ENCODE data around the gene ALDH9A1. TPM values are rescaled to one million over a fixed set of nuclear protein-coding genes. Genes with fewer than 3 reads are reported as not detected.

ALDH9A1 gene
- total and polyA plus RNA-seq, 10 of the 15 experiments (the other 5 are each of a cell fraction or from before 2014, with no cell fraction given) = 25.7 to 106 (median 36.3) TPM

GRCh38 chr1:165697881-165698760 is at the start of gene ALDH9A1 (continued):
- TF ChIP-seq RCOR1 (conservative IDR thresholded peaks at IDR 0.05; ENCODE audit: low read depth, low read length) (0 out of 2 replicates have a peak, but pooled peaks have one; percentile 52), RAD51 (IDR thresholded peaks at IDR 0.05) (no peak), HDGF (IDR thresholded peaks at IDR 0.05) (peak; percentile 81; the same call in 1 of the 2 replicates), CBFB (IDR thresholded peaks at IDR 0.05; ENCODE audit: low read depth) (0 out of 2 replicates have a peak, but pooled peaks have one; percentile 30), GATAD2B (conservative IDR thresholded peaks at IDR 0.05; ENCODE audit: low read depth) (peak; percentile 51), CREM (IDR thresholded peaks at IDR 0.05; ENCODE audit: low read depth) (peak; percentile 31; the same call in 1 of the 2 replicates), NFYB (IDR thresholded peaks at IDR 0.05; ENCODE audit: insufficient read depth, low read depth, low read length) (no peak), NFIC (IDR thresholded peaks at IDR 0.05; ENCODE audit: low read depth, low read length) (no peak), ATF7 (IDR thresholded peaks at IDR 0.05; ENCODE audit: low read depth) (peak; percentile 32; the same call in 1 of the 2 replicates), CEBPB (IDR thresholded peaks at IDR 0.05; ENCODE audit: borderline replicate concordance in 1 of 2, low read depth in 2 of 2, low read length in 2 of 2) (no peak), CHD4 (IDR thresholded peaks at IDR 0.05) (no peak), STAT3 (IDR thresholded peaks at IDR 0.05; ENCODE audit: low read depth, low read length) (no peak), HDAC6 (IDR thresholded peaks at IDR 0.05; ENCODE audit: unreplicated experiment) (peak; percentile 60), CREB1 (IDR thresholded peaks at IDR 0.05; ENCODE audit: low read depth) (peak; percentile 33), POLR2AphosphoS5 (IDR thresholded peaks at IDR 0.05; ENCODE audit: low read length) (peak; percentile 86), POLR2AphosphoS2 (IDR thresholded peaks at IDR 0.05; ENCODE audit: low read depth, low read length) (peak; percentile 68; the same call in 1 of the 2 replicates), BMI1 (IDR thresholded peaks at IDR 0.05; ENCODE audit: borderline replicate concordance) (no peak)
- TF ChIP-seq, protein P1, sequence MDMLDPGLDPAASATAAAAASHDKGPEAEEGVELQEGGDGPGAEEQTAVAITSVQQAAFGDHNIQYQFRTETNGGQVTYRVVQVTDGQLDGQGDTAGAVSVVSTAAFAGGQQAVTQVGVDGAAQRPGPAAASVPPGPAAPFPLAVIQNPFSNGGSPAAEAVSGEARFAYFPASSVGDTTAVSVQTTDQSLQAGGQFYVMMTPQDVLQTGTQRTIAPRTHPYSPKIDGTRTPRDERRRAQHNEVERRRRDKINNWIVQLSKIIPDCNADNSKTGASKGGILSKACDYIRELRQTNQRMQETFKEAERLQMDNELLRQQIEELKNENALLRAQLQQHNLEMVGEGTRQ (IDR thresholded peaks at IDR 0.05; ENCODE audit: borderline replicate concordance, low read depth, low read length) = no peak
- TF ChIP-seq, protein P2, sequence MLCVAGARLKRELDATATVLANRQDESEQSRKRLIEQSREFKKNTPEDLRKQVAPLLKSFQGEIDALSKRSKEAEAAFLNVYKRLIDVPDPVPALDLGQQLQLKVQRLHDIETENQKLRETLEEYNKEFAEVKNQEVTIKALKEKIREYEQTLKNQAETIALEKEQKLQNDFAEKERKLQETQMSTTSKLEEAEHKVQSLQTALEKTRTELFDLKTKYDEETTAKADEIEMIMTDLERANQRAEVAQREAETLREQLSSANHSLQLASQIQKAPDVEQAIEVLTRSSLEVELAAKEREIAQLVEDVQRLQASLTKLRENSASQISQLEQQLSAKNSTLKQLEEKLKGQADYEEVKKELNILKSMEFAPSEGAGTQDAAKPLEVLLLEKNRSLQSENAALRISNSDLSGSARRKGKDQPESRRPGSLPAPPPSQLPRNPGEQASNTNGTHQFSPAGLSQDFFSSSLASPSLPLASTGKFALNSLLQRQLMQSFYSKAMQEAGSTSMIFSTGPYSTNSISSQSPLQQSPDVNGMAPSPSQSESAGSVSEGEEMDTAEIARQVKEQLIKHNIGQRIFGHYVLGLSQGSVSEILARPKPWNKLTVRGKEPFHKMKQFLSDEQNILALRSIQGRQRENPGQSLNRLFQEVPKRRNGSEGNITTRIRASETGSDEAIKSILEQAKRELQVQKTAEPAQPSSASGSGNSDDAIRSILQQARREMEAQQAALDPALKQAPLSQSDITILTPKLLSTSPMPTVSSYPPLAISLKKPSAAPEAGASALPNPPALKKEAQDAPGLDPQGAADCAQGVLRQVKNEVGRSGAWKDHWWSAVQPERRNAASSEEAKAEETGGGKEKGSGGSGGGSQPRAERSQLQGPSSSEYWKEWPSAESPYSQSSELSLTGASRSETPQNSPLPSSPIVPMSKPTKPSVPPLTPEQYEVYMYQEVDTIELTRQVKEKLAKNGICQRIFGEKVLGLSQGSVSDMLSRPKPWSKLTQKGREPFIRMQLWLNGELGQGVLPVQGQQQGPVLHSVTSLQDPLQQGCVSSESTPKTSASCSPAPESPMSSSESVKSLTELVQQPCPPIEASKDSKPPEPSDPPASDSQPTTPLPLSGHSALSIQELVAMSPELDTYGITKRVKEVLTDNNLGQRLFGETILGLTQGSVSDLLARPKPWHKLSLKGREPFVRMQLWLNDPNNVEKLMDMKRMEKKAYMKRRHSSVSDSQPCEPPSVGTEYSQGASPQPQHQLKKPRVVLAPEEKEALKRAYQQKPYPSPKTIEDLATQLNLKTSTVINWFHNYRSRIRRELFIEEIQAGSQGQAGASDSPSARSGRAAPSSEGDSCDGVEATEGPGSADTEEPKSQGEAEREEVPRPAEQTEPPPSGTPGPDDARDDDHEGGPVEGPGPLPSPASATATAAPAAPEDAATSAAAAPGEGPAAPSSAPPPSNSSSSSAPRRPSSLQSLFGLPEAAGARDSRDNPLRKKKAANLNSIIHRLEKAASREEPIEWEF (IDR thresholded peaks at IDR 0.05; ENCODE audit: insufficient replicate concordance, low read depth, low read length) = no peak
- TF ChIP-seq, protein P3, sequence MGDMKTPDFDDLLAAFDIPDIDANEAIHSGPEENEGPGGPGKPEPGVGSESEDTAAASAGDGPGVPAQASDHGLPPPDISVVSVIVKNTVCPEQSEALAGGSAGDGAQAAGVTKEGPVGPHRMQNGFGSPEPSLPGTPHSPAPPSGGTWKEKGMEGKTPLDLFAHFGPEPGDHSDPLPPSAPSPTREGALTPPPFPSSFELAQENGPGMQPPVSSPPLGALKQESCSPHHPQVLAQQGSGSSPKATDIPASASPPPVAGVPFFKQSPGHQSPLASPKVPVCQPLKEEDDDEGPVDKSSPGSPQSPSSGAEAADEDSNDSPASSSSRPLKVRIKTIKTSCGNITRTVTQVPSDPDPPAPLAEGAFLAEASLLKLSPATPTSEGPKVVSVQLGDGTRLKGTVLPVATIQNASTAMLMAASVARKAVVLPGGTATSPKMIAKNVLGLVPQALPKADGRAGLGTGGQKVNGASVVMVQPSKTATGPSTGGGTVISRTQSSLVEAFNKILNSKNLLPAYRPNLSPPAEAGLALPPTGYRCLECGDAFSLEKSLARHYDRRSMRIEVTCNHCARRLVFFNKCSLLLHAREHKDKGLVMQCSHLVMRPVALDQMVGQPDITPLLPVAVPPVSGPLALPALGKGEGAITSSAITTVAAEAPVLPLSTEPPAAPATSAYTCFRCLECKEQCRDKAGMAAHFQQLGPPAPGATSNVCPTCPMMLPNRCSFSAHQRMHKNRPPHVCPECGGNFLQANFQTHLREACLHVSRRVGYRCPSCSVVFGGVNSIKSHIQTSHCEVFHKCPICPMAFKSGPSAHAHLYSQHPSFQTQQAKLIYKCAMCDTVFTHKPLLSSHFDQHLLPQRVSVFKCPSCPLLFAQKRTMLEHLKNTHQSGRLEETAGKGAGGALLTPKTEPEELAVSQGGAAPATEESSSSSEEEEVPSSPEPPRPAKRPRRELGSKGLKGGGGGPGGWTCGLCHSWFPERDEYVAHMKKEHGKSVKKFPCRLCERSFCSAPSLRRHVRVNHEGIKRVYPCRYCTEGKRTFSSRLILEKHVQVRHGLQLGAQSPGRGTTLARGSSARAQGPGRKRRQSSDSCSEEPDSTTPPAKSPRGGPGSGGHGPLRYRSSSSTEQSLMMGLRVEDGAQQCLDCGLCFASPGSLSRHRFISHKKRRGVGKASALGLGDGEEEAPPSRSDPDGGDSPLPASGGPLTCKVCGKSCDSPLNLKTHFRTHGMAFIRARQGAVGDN (IDR thresholded peaks at IDR 0.05) = peak; percentile 78

All from GM12878 (cell line).